ENCODE data around the gene MTMR3. TPM values are rescaled to one million over a fixed set of nuclear protein-coding genes. Genes with fewer than 3 reads are reported as not detected.

MTMR3 gene
- polyA plus RNA-seq, 2 of the 4 experiments (the other 2 are of a cell fraction) = 7.4 to 18.8 TPM

- no peak overlapping the region for H3K4me3 ChIP-seq
- H3K9me3 ChIP-seq = no peaks in the 10 kb centered on the region
- ChIA-PET POLR2A (no interaction called here), CTCF (interaction anchor here (0.6 to 1.1 kb wide), 3 partner anchors 34 to 318 kb away, joined by 3 to 5 read pairs (median 4); partner anchors contain the start of gene ASCC2)
- WGBS (ENCODE audit: missing lambda C conversion rate) = 92% methylated on average over 5 of the region's 5 CpGs
- H3K27ac ChIP-seq = no peak overlapping the region
- no peak for FAIRE-seq
- H3K4me2 ChIP-seq = no peak overlapping the region
- DNase-seq (ENCODE audit: low read depth in 1 of 2, low spot score in 1 of 2) = no peak
- TF ChIP-seq CBX2 (IDR thresholded peaks at IDR 0.05; ENCODE audit: borderline replicate concordance, low read depth) (no peak), SMC3 (IDR thresholded peaks at IDR 0.05) (no peak), HDAC2 (IDR thresholded peaks at IDR 0.05) (no peak), KDM5A (IDR thresholded peaks at IDR 0.05) (no peak), FOXS1 (CRISPR knock-in tag; IDR thresholded peaks at IDR 0.05) (no peak), JUN (IDR thresholded peaks at IDR 0.05) (no peak), NR3C1 (IDR thresholded peaks at IDR 0.05) (no peak), HMGXB4 (CRISPR knock-in tag; IDR thresholded peaks at IDR 0.05; ENCODE audit: borderline replicate concordance) (no peak), RARB (CRISPR knock-in tag; IDR thresholded peaks at IDR 0.05) (no peak), CHD4 (IDR thresholded peaks at IDR 0.05; ENCODE audit: borderline replicate concordance) (no peak), E2F6 (IDR thresholded peaks at IDR 0.05; ENCODE audit: borderline replicate concordance, low read depth) (no peak), ZNF302 (CRISPR knock-in tag; IDR thresholded peaks at IDR 0.05) (no peak), EP300 (IDR thresholded peaks at IDR 0.05) (no peak), RAD21 (conservative IDR thresholded peaks at IDR 0.05 in 1 of 2, IDR thresholded peaks at IDR 0.05 in 1 of 2) (no peak), POLR2AphosphoS2 (conservative IDR thresholded peaks at IDR 0.05; ENCODE audit: low read length) (no peak), PBX3 (IDR thresholded peaks at IDR 0.05) (no peak)
- H3K4me1 ChIP-seq = no peaks in the 10 kb centered on the region
- no peak for ATAC-seq
Measured at GRCh38 chr22:29871684-29872083, 11.3 kb upstream of the MTMR3 start.

GRCh38 chr22:29872144-29872893 is 10.7 kb upstream of the MTMR3 start:
- Histone ChIP-seq H3K4me1 (no peaks in the 10 kb centered on the region), H3K27ac (no peak overlapping the region), H3K9me3 (no peaks in the 10 kb centered on the region), H3K4me2 (no peak overlapping the region), H3K4me3 (no peak overlapping the region)
- FAIRE-seq = no peak
- no peak for TF ChIP-seq RARB (CRISPR knock-in tag; IDR thresholded peaks at IDR 0.05)
- TF ChIP-seq PHF8 (IDR thresholded peaks at IDR 0.05; ENCODE audit: borderline replicate concordance, low read depth) = no peak
- TF ChIP-seq CHD2 (IDR thresholded peaks at IDR 0.05; ENCODE audit: low read length, partially characterized antibody) = no peak
- no peak for TF ChIP-seq MAFK (IDR thresholded peaks at IDR 0.05; ENCODE audit: partially characterized antibody)
- no peak for TF ChIP-seq MAX (IDR thresholded peaks at IDR 0.05)
- TF ChIP-seq KDM5A (IDR thresholded peaks at IDR 0.05) = no peak
- TF ChIP-seq E2F6 (IDR thresholded peaks at IDR 0.05; ENCODE audit: borderline replicate concordance, low read depth) = no peak
- no peak for TF ChIP-seq ZFP36 (IDR thresholded peaks at IDR 0.05; ENCODE audit: borderline replicate concordance, partially characterized antibody)
- POLR2A ChIA-PET = no interaction called here
- ATAC-seq = no peak
- DNase-seq (ENCODE audit: low read depth in 1 of 2, low spot score in 1 of 2) = no peak
- 73% methylated on average over 3 of the region's 3 CpGs for WGBS (ENCODE audit: missing lambda C conversion rate)
- CTCF ChIA-PET = interaction anchor here (0.6 to 1.1 kb wide), 3 partner anchors 56 to 318 kb away, joined by 3 to 5 read pairs (median 3); no protein-coding TSS in a partner anchor

Measured in A549 (cell line).